K562 (cell line): ENCODE results near the gene CSNK2A1. TPM values are rescaled to one million over a fixed set of nuclear protein-coding genes. Genes with fewer than 3 reads are reported as not detected.

Source experiments
- ATAC-seq: fragments of 200-7000 bp; cut with Tn5 transposase; 3 replicates; pipeline ENCODE4 v1.9.1; 2020; ENCODE audit warnings: moderate library complexity
- BruUV-seq: library from RNA; stranded (reverse); fragments of 400-500 nt; replicated peaks from 2 replicates; lab custom pipeline; 2021; lab: Mats Ljungman, UMichigan
- CTCF ChIA-PET: fragments of 300-600 bp; formaldehyde crosslinking; extraction: SDS; loops from one replicate; lab custom pipeline; 2021; ENCODE audit warnings: low intra/inter-chr PET ratio; lab: Yijun Ruan, JAX
- POLR2A ChIA-PET: fragments of 300-600, 350-650 bp; sonication (Branson Sonifier 250); formaldehyde crosslinking; extraction: SDS; loops from one replicate; lab custom pipeline; 2021; ENCODE audit warnings: antibody characterized with exemption, inconsistent platforms; lab: Yijun Ruan, JAX
- DNase-seq, 4 experiments: peaks; one replicate each; pipeline versions ENCODE4 v3.0.0 to v3.0.0-alpha.2; 2011 to 2018; ENCODE audit warnings: low spot score in 3 of 4, mixed read lengths in 3 of 4; ENCODE audit errors: extremely low read depth in 1 of 4
- FAIRE-seq: peaks from 2 replicates; lab custom pipeline; 2011; peaks lifted over from hg19 to GRCh38; lab: Jason Lieb, UNC
- H2AFZ ChIP-seq: 2 replicates; pipeline ENCODE4 v1.6.0; 2011; ENCODE audit warnings: low read depth, low read length, control low read depth, inconsistent platforms
- H3K27ac ChIP-seq: fragments of 200-600 bp; 3 replicates; pipeline ENCODE4 v1.8.0; 2011; ENCODE audit warnings: low read depth, mild to moderate bottlenecking, control low read depth, inconsistent platforms, low read length, moderate library complexity, mixed read lengths; ENCODE audit errors: extremely low read depth
- H3K27me3 ChIP-seq, 2 experiments: fragments of 300-600 bp in 1 of 2; 2 replicates in 1 of 2; 3 replicates in 1 of 2; pipeline versions ENCODE4 v1.6.0 to v1.8.0; 2011; ENCODE audit warnings: inconsistent platforms in 2 of 2, low read length in 2 of 2, mild to moderate bottlenecking in 1 of 2, mixed read lengths in 1 of 2, moderate library complexity in 1 of 2; ENCODE audit not compliant: control insufficient read depth in 2 of 2, insufficient read depth in 2 of 2
- H3K36me3 ChIP-seq: fragments of 300-600 bp; 3 replicates; pipeline ENCODE4 v1.8.0; 2011; ENCODE audit warnings: mild to moderate bottlenecking, low read length, inconsistent platforms; ENCODE audit not compliant: control insufficient read depth, insufficient read depth
- H3K4me1 ChIP-seq, 2 experiments: fragments of 200-600 bp in 1 of 2; replicated peaks in 1 of 2; 2 replicates in 1 of 2; 3 replicates in 1 of 2; pipeline versions ENCODE4 v1.5.1 to v1.8.0; 2011; ENCODE audit warnings: inconsistent platforms in 2 of 2, low read length in 2 of 2, mild to moderate bottlenecking in 1 of 2, mixed read lengths in 1 of 2, moderate library complexity in 1 of 2; ENCODE audit not compliant: control insufficient read depth in 2 of 2, insufficient read depth in 2 of 2
- H3K4me2 ChIP-seq: 2 replicates; pipeline ENCODE4 v1.6.1; 2011; ENCODE audit warnings: low read length, control low read depth, inconsistent platforms, mixed read lengths; ENCODE audit not compliant: insufficient read depth
- H3K4me3 ChIP-seq: fragments of 200-600 bp; sonication (generic), shearing (Covaris generic); 2 replicates; pipeline ENCODE4 v1.5.1; 2016; ENCODE audit warnings: control low read depth, inconsistent platforms
- H3K79me2 ChIP-seq: fragments of 200-600 bp; 3 replicates; pipeline ENCODE4 v1.8.0; 2011; ENCODE audit warnings: low read length, inconsistent platforms; ENCODE audit not compliant: control insufficient read depth, insufficient read depth
- H3K9ac ChIP-seq, 2 experiments: 2 replicates each; pipeline versions ENCODE4 v1.6.0 to v1.6.1; 2011; ENCODE audit warnings: low read depth in 2 of 2, low read length in 2 of 2, control low read depth in 1 of 2, inconsistent platforms in 1 of 2, mild to moderate bottlenecking in 1 of 2, mixed read lengths in 1 of 2; ENCODE audit not compliant: insufficient read depth in 1 of 2
- H3K9me1 ChIP-seq: one replicate; pipeline ENCODE4 v1.6.0; 2011; ENCODE audit warnings: inconsistent platforms, mild to moderate bottlenecking, low read length, moderate library complexity; ENCODE audit not compliant: control insufficient read depth, insufficient read depth
- H3K9me3 ChIP-seq: replicated peaks from 2 replicates; pipeline ENCODE4 v1.5.1; 2011; ENCODE audit warnings: low read depth, low read length, inconsistent platforms; ENCODE audit not compliant: control insufficient read depth, insufficient read depth
- H4K20me1 ChIP-seq: replicated peaks from 2 replicates; pipeline ENCODE4 v1.6.1; 2011; ENCODE audit warnings: low read length, inconsistent platforms, mixed read lengths; ENCODE audit not compliant: control insufficient read depth, insufficient read depth
- ARID1B ChIP-seq: fragments of 450-650 bp; IDR thresholded peaks from 2 replicates; pipeline ENCODE4 v1.6.1; 2016; ENCODE audit warnings: antibody characterized with exemption, mild to moderate bottlenecking, inconsistent platforms
- CBFA2T3 ChIP-seq: fragments of 450-650 bp; IDR thresholded peaks from 2 replicates; pipeline ENCODE4 v1.6.1; 2017
- FUS ChIP-seq: fragments of 200-400 bp; formaldehyde crosslinking; optimal IDR thresholded peaks from 2 replicates; pipeline ENCODE3; 2017; ENCODE audit warnings: low read depth, low read length
- ILF3 ChIP-seq: fragments of 450-650 bp; IDR thresholded peaks from 2 replicates; pipeline ENCODE4 v1.6.1; 2018; ENCODE audit warnings: antibody characterized with exemption, mild to moderate bottlenecking, moderate library complexity, borderline replicate concordance
- POLR2G ChIP-seq: fragments of 200-400 bp; formaldehyde crosslinking; IDR thresholded peaks from 2 replicates; pipeline ENCODE4 v1.6.1; 2017; ENCODE audit warnings: low read depth, mild to moderate bottlenecking, antibody characterized with exemption, low read length, moderate library complexity
- SMC3 ChIP-seq: conservative IDR thresholded peaks from 2 replicates; pipeline ENCODE4 v1.6.1; 2011; ENCODE audit warnings: low read depth, low read length, improper control_type of control experiment; ENCODE audit not compliant: insufficient read depth
- ZNF668 ChIP-seq: fragments of 250-450 bp; sonication (Bioruptor Pico); IDR thresholded peaks from 2 replicates; pipeline ENCODE4 v1.8.0; 2022; ENCODE audit warnings: mild to moderate bottlenecking, inconsistent platforms
- ZNF780A ChIP-seq: fragments of 250-450 bp; sonication (Bioruptor Pico); IDR thresholded peaks from 2 replicates; pipeline ENCODE4 v1.5.0; 2021; ENCODE audit warnings: mild to moderate bottlenecking
- WGBS: fragments of 100-300 bp; shearing (Covaris generic); methylation state at CpG from one replicate; pipeline ENCODE4 v1.1.6; 2016; ENCODE audit warnings: low coverage, mixed read lengths; ENCODE audit not compliant: insufficient coverage; ENCODE audit errors: missing lambda C conversion rate; 5-methylcytosine and 5-hydroxymethylcytosine counted together
- in situ Hi-C: fragments of 300-500 bp; cut with MboI; formaldehyde crosslinking; loops from 4 replicates; pipeline ENCODE4 v1.15.0; 2018; ENCODE audit warnings: inconsistent platforms, mixed read lengths
- intact Hi-C: fragments of 100-400 bp; cut with micrococcal nuclease; formaldehyde crosslinking; loops from 2 replicates; pipeline ENCODE4 v1.14.2; 2022
- polyA plus RNA-seq, 8 experiments: library from polyadenylated mRNA; depleted of rRNA in 4 of 8; stranded (reverse) in 5 of 8; unstranded in 3 of 8; fragments of >200 nt; fragmentation: Nextera tagmentation in 2 of 8; fragmentation: Illumina TruSeq in 1 of 8; extraction: Ambion mirVana in 2 of 8; extraction: Trizol in 1 of 8; gene quantifications; 2 replicates each; pipeline versions ENCODE4 v1.2.1 to v1.2.3, GENCODE V29; 2011 to 2014; ENCODE audit warnings: inconsistent platforms in 1 of 8, missing spikeins in 1 of 8
- total RNA-seq, 7 experiments: library from RNA; depleted of rRNA in 6 of 7; stranded (reverse); fragments of >200 nt in 6 of 7; fragmentation: Illumina TruSeq in 2 of 7; extraction: Trizol in 2 of 7; gene quantifications; 2 replicates each; pipeline versions ENCODE4 v1.2.1 to v1.2.3, GENCODE V29; 2011 to 2021; ENCODE audit warnings: low replicate concordance in 1 of 7
- TF ChIP-seq, protein P1 (sequence below): fragments of 450-650 bp; IDR thresholded peaks from one replicate; pipeline ENCODE4 v1.6.1; 2018; ENCODE audit warnings: mild to moderate bottlenecking, moderate library complexity; ENCODE audit not compliant: partially characterized antibody

Gene CSNK2A1
- total and polyA plus RNA-seq, 9 of the 15 experiments (the other 6 are each of a cell fraction or from before 2014, with no cell fraction given): 71.0 to 251 (median 103) TPM

DNA sequence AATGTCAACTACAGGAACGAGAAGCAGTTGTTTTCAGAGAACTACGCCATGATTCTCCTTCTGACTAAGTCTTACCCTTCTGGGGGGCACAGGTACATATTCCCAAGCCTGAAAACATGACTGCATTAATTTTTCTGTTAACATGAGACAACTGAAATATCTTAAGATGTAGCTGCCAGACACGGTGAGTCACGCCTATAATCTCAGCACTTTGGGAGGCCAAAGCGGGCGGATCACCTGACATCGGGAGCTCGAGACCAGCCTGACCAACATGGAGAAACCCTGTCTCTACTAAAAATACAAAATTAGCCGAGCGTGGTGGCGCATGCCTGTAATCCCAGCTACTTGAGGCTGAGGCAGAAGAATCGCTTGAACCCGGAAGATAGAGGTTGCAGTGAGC lies 103.0 kb downstream of the CSNK2A1 start:
- TF ChIP-seq ZNF668 (CRISPR knock-in tag) (no peak), ZNF780A (no peak), CBFA2T3 (no peak), SMC3 (no peak), FUS (no peak)
- TF ChIP-seq, all 486 proteins: peak for 0
- FAIRE-seq: no peak
- POLR2A ChIA-PET: no interaction called here

DNA sequence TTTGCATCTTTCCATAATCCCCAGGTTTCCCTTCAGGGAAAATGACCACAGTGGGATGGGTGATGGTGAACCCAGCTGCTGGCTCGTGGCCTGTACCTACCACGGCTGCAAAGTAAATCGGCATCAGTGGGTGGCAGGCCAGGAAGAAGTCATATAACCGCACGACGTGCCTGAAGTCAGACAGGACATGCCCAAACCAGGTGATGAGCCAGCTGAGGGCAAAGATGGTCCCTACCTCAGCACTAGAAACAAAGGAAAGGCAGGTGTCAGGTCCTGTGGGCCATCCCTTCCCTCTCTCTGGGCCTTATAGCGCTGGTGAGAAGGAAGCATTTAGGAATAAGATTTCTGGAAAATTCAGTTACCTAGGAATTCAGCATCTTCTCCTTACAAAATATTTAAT lies 103.4 kb downstream of the CSNK2A1 start:
- TF ChIP-seq ARID1B (no peak), ILF3 (no peak), POLR2G (no peak)
- TF ChIP-seq, protein P1, sequence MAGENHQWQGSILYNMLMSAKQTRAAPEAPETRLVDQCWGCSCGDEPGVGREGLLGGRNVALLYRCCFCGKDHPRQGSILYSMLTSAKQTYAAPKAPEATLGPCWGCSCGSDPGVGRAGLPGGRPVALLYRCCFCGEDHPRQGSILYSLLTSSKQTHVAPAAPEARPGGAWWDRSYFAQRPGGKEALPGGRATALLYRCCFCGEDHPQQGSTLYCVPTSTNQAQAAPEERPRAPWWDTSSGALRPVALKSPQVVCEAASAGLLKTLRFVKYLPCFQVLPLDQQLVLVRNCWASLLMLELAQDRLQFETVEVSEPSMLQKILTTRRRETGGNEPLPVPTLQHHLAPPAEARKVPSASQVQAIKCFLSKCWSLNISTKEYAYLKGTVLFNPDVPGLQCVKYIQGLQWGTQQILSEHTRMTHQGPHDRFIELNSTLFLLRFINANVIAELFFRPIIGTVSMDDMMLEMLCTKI: no peak
- TF ChIP-seq, all 486 proteins: peak for 0
- no peak for FAIRE-seq
- Histone ChIP-seq H3K9ac (no peak overlapping the region), H3K4me1 (peaks cover 0 to 3% of the 10 kb centered on the region in 2 experiments; a peak in 3 of 5 replicates), H3K36me3 (peaks cover 91% of the 10 kb centered on the region), H3K79me2 (peaks cover 14% of the 10 kb centered on the region; the same call in 1 of the 3 replicates), H3K9me3 (no peaks in the 10 kb centered on the region), H3K4me3 (no peak overlapping the region), H3K9me1 (no peaks in the 10 kb centered on the region), H3K27ac (no peak overlapping the region), H3K4me2 (no peak overlapping the region), H2AFZ (no peak overlapping the region), H4K20me1 (peaks cover 2% of the 10 kb centered on the region; the same call in 1 of the 2 replicates), H3K27me3 (no peaks in the 10 kb centered on the region)
- POLR2A ChIA-PET: no interaction called here
- CTCF ChIA-PET: no interaction called here
- no TSS peak for BruUV-seq
- in situ Hi-C loops (no loop called here), intact Hi-C loops (no loop called here)
- no peak for DNase-seq
- ATAC-seq: no peak
- 100% methylated on average over 4 of the region's 7 CpGs for WGBS

More for the DNA sequence above, 103.0 kb downstream of the CSNK2A1 start:
- CTCF ChIA-PET: no interaction called here
- peaks cover 0 to 8% of the 10 kb centered on the region in 2 experiments; a peak in 3 of 5 replicates for H3K4me1 ChIP-seq
- no peaks in the 10 kb centered on the region for H3K27me3 ChIP-seq
- ATAC-seq (no peak), DNase-seq (no peak)
- no TSS peak for BruUV-seq
- 94% methylated on average over 12 of the region's 13 CpGs for WGBS
- H3K27ac ChIP-seq: no peak overlapping the region
- in situ Hi-C loops: no loop called here
- intact Hi-C loops: no loop called here
- no peak overlapping the region for H3K4me3 ChIP-seq
- H3K36me3 ChIP-seq: peaks cover 91% of the 10 kb centered on the region
- no peak overlapping the region for H3K4me2 ChIP-seq
- H2AFZ ChIP-seq: no peak overlapping the region
- no peaks in the 10 kb centered on the region for H3K9me3 ChIP-seq
- H3K79me2 ChIP-seq: peaks cover 18% of the 10 kb centered on the region; the same call in 1 of the 3 replicates
- H3K9me1 ChIP-seq: peaks cover 2% of the 10 kb centered on the region
- H3K9ac ChIP-seq: no peak overlapping the region
- peaks cover 4% of the 10 kb centered on the region; the same call in 1 of the 2 replicates for H4K20me1 ChIP-seq
